NCI-H187 (cell line): ENCODE results near the gene CDK18.
"Not testable (repeated sequence)": the region's sequence is repeated elsewhere in the genome, so short reads cannot be mapped to it uniquely, and the experiment has no call there.

Experiments
- DNase-seq, 2 experiments: peaks; one replicate each; lab custom pipeline; 2025; lab: John Stamatoyannopoulos, UW

The CDK18 gene

DNA sequence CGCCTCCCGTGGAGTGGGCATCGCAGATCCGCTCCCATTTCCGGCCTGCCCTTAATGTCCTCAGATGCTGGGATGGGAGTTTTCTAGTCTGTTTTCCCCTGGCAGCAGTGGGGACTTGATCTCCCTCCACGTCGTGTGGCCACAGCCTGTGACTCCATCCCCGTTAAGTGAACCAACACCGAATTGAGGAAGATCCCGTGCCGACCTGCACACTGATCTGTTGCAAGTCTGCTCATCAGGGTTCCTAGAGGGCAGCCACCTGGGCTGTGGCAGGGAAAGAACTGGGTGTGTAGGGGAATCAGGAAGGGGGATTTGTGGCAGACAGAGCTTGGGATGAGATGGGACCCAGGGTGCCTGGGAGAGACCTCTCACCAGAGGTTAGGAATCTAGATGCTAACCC is 23.3 kb upstream of the CDK18 start:
- DNase-seq: no peak

DNA sequence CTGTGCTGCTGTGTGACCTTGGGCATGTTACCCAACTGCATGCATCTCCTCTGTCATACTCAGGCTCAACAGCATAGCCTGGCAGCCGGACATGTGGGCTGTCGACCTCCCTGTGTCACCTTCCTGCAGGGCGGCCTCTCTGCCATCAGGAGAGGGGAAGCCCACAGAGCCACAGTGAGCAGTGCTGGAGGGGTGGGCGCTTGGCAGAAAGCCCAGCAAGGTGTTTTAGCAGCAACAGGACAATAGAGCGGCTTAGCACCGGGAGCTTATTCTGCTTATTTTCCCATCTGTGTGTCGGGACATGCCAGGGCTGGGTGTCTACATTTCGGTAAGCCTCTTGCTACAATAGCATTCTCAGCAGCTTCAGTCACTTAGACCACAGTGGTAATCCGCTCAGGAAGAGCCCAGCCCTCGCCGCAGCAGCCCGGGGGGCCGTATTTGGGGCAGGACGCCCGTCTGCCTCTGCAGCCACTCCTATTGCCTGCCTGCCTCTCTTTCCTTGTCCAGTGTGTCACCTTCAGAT is 22.8 kb upstream of the CDK18 start:
- DNase-seq: no peak

DNA sequence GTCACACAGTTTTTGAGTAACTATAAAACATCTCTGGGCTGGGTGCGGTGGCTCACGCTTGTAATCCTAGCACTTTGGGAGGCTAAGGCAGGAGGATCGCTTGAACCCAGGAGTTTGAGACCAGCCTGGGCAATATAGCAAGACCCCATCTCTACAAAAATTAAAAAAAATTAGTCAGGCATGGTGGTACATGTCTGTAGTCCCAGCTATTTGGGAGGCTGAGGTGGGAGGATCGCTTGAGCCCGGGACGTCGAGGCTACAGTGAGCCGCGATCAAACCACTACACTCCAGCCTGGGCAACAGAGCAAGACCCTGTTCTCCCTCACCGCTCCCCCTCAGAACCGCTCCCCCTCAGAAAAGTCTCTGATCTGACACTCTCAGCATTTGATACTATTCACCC is 21.9 kb upstream of the CDK18 start:
- not testable (repeated sequence) for DNase-seq

DNA sequence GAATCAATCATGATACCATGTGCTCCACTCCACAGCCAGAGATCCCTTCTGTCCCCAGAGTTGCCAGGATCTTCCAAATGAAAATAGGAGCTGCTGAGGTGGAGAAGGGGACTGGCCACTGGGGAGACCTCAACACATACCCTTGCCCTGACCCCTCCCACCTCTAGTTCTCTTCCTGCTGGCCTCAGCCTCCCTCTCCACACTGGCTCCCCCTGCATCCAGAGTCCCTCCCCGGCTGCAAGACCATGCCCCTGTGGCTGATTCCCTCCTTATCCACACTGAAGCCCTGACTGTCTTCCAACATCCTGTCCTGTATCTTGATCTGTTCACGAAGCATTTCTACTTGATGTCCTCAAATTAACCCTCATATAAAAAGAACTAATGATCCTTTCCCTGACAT is 21.1 kb upstream of the CDK18 start:
- DNase-seq: no peak

DNA sequence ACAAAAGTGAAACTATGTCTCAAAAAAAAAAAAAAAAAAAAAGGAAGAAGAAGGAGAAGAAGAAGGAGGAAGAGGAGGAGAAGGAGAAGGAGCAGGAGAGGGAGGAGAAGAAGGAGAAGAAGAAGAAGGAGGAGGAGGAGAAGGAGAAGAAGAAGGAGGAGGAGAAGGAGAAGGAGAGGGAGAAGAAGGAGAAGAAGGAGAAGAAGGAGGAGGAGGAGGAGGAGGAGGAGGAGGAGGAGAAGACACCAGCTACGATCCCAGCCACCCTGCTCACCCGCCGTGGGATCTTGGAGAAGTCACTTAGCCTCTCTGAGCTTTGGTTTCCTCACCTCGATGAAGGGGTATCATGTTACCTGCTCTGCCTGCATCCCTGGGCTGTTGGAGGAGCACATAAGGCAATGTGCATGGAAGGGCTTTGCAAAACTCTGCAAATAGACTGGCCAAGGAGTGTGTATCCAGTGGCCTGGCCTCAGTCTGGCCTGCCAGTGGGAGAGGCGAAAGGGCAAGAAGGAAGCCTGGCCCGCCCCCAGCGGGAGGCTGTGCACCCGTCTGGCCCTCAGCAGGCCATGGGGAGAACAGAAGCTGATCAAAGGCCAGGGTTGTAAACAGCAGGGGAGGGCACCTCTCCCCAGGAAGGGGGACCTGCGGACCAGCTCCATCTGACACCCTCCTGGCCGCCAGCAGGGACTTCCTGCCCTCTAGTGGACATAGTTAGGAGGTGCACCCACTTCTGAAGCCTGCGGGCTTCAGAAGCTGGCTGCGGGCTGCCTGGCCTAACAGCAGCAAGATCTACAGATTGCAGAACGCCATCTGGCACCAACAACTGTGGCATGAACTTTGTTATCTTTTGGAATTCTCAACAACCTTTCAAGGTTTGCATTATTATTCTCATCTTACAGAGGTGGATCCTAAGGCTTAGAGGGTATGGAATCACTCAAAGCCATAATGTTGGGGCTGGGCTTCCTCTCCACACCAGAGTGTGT is 19.2 kb upstream of the CDK18 start:
- peak; percentile 69 to 79 for DNase-seq

DNA sequence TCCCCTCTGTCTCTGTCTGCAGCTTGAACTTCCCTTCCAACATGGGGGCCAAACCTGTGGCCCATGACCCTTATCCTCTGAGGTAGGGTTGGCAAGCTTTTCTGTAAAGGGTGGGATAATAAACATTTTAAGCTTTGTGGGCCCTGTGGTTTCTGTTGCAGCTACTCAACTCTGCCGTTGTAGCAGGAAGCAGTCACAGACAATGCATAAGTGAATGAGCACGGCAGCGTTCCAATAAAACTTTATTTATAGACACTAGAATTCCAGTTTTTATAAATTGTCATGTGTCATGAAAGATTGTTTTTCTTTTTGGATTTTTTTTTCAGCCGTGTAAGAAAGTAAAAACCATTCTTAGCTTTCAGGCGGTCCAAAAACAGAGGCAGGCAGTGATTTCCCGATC is 18.2 kb upstream of the CDK18 start:
- DNase-seq: no peak

DNA sequence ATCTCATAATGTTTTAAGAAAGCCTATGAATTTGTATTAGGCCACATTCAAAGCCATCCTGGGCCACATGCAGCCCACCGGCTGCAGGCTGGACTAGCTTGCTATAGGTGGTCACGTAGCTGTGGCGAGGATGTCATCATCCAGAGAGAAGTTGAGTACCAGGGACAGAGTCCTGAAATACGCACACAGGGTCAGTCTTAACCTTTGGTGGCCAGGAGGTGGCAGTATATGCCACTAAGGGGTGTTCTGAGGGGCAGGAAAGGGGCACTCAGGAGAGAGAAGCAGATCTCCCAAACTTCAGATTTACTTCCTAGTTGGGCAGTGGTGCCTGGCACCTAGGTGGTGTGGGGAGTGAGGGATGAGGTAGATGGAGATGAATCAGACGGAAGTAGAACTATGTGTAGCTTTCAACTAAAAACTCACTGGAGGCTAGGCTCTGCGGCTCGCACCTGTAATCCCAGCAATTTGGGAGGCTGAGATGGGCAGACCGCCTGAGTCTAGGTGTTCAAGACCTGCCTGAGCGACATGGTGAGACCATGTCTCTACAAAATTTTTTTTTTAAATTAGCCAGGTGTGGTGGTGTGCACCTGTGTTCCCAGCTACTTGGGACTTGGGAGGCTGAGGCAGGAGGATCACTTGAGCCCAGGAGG is 16.3 kb upstream of the CDK18 start:
- peak; percentile 51 to 69 for DNase-seq

DNA sequence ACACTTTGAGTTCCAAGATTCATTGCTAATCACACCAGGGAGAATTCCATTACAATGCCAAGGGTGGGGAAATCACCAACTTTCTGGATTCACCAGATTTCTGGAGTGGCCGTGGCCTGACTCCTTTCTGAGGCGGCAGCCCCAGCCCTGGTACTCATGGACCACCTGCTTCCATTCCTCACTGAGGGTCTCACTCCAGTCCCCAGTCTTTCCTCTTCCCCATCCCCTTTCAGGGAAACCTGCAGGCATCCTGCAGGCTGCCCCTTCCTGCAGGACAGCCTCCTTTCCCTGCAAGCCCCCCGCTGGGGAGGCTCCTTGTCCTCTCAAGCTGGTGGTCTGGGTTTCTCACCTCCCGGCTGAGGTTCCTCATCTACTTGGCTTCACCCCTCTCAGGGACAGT is 12.7 kb upstream of the CDK18 start:
- no peak for DNase-seq

DNA sequence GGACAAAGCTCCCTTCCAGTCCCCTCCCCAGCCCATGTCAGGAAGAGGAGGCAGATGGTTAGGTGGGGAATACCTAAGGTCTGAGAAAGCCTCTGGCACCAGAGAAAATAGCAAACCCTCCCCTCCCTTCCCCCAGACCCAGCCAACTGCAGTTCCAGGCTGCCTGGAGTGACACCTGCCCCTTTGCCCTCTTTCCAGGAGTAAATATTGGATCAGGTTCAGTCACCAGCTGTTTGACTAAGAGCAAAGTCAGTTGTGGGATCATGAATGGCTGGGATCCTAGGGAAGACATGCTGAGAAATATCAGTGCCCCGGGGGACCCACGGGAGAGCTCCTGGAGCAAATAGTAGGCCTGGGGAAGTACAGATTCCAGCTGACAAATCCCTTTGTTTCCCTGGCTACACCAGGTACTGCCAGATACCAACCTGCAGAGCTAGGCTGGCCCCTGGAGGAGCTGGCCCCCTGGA is 12.2 kb upstream of the CDK18 start:
- peak in 1 of 2 experiments; percentile 68 for DNase-seq

DNA sequence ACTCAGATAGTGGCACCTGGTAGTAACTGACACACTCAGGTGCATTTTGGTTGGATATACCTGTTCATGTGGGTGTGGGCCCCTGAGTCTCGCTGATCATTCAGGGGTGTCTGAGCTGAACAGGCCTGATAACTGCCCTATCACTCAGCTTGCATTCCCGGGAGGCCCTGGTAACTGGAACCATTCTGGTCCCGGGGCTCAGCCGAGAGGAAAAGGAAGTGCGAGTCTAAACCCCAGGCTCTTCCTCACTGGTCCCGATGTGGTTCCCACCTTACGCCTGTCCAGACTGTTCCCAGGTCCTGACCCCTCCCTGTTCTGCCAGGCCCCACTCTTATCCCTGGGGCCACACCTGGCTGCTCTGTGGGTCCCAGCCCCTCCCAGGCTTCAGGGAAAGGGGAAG is 11.7 kb upstream of the CDK18 start:
- DNase-seq: no peak

DNA sequence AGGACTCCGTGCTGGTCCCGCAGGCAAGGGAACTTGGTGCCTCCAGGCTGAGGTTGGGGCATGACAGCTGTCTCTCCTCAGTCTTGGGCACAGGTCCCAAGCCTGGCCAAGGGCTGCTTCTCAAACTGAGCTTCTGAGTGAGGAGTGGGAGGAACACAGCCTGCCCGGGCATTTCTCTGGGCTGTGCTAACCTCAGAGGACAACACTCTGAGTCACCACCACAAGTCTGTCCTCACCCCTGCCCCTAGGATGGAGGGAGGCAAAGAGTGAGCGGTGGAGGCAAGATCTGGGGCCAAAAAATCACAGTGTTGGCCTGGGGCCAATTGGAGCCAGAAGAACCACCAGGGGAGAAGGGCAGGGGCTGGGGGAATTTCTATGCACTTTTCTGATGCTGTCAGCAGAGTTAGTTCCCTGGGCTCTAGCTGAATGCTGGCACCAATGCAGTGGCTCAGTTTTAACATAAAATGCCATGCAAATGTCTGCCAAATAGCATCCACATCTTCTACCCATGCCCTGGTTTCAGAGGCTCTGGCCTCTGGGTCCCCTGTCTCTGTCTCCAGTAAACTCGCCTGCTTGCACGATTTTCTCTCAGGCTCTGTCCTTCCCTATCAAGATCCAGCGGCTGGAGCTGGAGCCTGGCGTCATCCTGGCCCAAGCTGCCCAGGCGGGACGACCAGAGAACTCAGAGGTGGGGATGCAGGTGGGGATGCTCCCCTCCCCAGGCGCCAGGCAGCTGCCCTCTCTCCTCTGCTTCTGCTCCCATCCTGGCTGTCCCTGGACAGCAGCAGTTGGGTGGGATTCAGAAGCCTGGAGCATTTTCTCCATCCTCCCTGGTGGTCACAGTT is 11.0 kb upstream of the CDK18 start:
- no peak for DNase-seq

DNA sequence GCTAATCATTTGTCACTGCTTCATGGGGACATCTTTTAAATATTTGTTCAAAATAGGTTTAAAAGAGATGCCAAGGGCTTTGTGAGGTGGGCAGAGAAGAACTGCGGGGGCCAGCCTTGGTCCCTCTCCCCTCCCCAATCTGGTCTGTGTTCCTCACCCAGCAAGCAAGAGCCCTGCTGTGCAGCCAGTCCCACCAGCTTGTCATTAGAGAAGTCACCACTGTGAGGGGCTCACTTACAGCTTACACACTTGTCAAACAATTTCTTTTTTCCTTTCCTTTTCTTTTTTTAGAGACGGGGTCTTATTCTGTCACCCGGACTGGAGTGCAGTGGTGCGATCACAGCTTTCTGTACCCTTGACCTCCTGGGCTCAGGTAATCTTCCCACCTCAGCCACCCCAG is 10.4 kb upstream of the CDK18 start:
- DNase-seq: no peak

DNA sequence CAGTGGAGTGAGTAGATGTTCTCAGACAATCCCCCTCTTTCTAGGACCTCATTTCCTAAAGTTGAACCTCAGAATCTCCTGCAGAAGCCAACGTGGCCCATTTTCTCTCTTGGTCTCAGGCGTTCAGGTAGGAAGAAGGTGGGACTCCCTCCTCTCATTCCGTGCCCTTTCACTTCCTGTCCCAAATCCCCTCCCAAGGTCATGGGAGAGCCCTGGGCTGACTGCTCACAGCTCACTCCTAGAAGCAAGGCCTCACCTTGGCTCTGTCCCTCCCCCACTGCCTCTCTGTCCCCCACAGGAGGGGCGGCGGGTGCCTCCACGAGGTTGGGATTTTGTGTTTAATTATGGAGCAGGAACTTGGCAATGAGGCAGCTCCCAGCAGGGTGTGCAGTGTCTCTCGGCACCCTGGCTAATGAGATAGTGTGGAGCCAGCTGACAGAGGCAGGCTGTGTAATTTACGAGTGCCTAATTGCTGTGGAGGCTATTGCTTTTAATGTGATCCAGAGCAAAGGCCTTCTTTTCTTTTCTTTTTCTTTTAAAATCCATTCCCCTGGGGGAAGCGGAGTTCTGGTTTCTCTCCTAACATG is 9.1 kb upstream of the CDK18 start:
- peak; percentile 57 to 76 for DNase-seq

DNA sequence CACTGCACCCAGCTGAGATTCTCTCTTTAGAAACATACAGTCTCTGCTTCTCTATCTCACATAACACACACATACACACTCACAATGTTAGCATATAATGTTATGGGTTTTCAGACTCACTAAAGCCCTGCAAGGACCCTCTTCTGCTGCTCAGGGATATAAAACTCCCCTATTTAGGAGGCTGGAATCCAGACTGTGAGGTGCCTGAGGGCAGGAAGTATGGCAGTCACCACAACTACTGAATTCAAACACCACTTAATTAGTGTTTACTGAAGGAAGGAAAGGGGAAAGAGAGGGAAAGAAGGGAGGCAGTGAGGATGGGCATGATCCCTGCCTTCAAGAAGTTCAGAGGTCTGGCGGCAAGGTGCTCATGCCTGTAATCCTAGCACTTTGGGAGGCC is 7.8 kb upstream of the CDK18 start:
- DNase-seq: no peak

DNA sequence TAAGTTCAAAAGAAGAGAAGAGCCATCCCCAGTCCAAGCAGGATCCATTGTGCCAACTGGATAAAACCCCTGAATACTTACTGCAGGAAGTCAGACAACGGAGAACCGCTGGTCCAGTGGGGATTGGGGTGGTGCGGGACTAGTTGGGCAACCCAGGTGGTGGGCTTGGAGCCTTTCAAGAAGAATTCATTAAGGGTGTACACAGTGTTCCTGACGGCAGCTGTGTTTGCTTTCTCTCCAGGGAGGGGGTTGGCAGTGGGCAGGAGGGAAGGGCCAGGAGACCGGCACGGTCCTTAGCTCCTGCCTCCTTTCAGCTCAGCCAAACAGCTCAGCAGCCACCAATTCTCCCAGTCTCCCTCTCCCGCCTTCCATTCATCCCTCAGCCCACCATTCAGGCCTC is 7.1 kb upstream of the CDK18 start:
- peak; percentile 56 to 74 for DNase-seq

DNA sequence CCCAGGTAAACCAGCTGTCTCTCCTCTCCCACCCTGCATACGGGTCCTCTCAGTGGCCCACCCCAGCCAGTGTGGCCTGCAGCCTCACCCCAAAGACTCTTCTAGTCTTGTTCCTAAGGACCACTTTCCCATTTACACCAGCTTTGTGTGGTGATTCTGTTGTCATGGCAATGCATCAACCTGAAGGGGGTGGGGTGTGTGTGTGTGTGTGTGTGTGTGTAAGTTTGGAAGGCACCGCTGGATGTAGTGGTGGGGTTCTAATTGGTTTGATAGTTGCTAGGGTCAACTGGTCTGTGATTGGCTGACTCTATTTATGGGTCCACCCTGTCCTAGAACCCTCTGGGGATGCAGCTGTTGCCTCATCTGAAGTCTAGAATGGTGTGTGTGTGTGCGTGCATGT is 4.7 kb upstream of the CDK18 start:
- DNase-seq: no peak

DNA sequence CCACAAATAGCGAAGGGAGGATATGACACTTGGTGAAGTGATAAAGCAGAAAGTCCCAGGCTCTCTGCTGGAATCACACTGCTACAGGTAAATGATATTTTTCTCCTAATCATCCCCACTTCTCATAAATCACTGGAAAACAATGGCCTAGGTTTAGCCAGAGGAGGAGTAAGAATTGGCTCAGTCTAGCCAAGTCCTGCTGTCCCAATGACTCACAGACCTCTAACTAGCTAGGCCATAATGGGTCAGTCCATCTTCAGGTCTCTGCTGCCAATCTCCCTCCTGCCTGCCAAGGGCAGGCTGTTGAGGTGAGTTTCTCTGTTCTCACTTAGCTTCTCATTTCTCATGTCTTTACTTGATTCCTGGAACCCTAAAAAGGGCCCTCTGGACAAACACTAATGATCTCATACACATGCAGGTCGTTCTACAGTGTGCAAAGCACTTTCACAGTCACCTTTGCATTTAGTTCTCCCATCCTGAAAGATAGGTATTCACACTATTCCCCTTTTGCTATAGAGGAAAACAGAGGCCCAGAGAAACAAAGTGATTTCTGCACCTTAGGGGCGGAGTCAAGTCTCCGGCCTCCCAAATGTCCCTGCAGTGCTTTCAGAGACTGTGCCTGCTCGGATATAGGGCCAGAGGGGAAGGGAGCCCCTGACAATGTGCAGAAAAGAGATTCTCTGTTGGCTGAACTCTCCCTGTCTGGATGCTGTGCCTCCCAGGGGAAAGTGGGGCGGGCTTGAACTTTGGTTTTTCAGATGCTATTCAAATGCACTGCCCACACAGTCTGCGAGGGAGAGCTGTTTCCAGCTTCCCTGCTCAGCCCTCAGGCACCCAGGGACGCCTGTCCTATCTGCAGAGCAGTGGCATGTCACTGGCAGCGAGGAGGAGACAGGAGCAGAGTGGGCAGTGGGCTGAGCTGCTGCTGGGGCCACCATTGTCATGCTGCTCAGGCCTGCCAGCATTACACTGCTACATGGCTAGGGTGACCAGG is 3.9 kb upstream of the CDK18 start:
- no peak for DNase-seq

DNA sequence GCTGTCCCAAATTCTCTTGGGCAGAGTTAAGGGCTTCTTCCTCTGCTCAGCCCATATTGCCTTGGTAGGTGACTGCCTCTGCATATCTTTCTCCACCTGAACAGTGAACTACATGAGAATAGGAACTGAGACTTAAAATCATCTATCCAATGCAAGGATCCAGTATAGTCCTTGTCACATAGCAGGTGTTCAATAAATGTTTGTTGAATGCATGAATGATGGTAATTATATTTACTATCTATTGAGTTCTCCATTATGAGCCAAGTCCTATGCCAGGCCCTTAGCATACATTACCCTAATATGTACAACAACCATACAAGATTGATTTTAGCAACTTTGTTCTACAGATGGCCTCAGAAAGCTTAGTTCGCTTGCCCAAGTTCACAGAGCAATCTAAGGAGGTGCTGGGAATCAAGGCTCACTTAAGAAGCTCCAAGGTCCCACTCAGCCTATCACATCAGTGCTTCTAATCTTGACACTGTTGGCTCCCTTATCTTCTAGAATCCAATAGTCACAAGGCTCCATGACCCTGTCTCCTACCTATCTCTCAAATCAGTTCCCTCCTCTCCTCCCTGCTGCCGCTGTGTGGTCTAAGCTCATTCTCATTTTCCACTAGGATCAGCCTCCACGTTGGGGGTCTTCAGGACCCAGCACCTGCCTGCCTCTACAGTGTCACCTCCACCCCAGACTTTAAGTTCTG is 2.2 kb upstream of the CDK18 start:
- no peak for DNase-seq

DNA sequence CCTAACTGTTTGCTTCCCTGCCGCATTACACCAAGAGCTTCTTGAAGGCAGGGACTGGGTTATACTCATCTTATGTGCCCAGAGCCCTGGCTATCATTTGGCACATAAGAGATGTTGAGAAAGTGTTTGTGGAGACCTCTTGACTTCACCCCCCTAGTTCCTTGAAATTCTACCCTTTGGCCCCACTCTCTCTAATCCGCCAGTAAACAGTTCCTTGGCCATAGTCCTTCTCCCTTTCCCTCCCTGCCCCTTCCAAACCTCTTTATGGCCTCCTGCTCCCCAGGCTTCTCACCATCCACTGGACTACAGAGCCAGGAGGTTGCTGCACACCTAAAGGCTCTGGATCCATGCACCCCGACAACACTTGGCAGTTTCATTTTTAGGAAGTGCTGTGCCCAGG is 1.5 kb upstream of the CDK18 start:
- DNase-seq: no peak
